Islet of Langerhans (tissue), 1 donor: ENCODE data around the gene OR10J5.
"Not testable (repeated sequence)": the region's sequence is repeated elsewhere in the genome, so short reads cannot be mapped to it uniquely, and the experiment has no call there.

Source experiments
- FAIRE-seq: peaks from one replicate; lab custom pipeline; 2011; peaks lifted over from hg19 to GRCh38; lab: Jason Lieb, UNC

OR10J5 gene

GRCh38 chr1:159535907-159536306, at the start of gene OR10J5:
Gene OR10J5, minus strand, starts transcription at chr1:159536007. Its CDS starts 0 bp downstream, at chr1:159536007.
- FAIRE-seq, result no peak

GRCh38 chr1:159584536-159584935, 48.7 kb upstream of the OR10J5 start:
- FAIRE-seq, result no peak

- no peak for FAIRE-seq
Observed at GRCh38 chr1:159581422-159581821, 45.6 kb upstream of the OR10J5 start.

- no peak for FAIRE-seq
Observed at GRCh38 chr1:159580340-159580739, 44.5 kb upstream of the OR10J5 start.

- FAIRE-seq, result no peak
Observed at GRCh38 chr1:159577446-159577845, 41.6 kb upstream of the OR10J5 start.

GRCh38 chr1:159562680-159563079, 26.9 kb upstream of the OR10J5 start:
- FAIRE-seq, result no peak

- no peak for FAIRE-seq
Observed at GRCh38 chr1:159561497-159561896, 25.7 kb upstream of the OR10J5 start.

GRCh38 chr1:159560599-159560998, 24.8 kb upstream of the OR10J5 start:
- no peak for FAIRE-seq

- FAIRE-seq, result no peak
Observed at GRCh38 chr1:159556931-159557369, 21.1 kb upstream of the OR10J5 start.

- no peak for FAIRE-seq
Observed at GRCh38 chr1:159554696-159555095, 18.9 kb upstream of the OR10J5 start.

GRCh38 chr1:159554261-159554660, 18.5 kb upstream of the OR10J5 start:
- no peak for FAIRE-seq

- no peak for FAIRE-seq
Observed at GRCh38 chr1:159548126-159548525, 12.3 kb upstream of the OR10J5 start.

- FAIRE-seq, result no peak
Observed at GRCh38 chr1:159532922-159533321, 2.9 kb downstream of the OR10J5 start.

GRCh38 chr1:159524792-159525191, 11.0 kb downstream of the OR10J5 start:
- not testable (repeated sequence) for FAIRE-seq

- FAIRE-seq, result no peak
Observed at GRCh38 chr1:159510229-159510541, 25.6 kb downstream of the OR10J5 start.

GRCh38 chr1:159509440-159510228, 26.2 kb downstream of the OR10J5 start:
- FAIRE-seq, result no peak

- no peak for FAIRE-seq
Observed at GRCh38 chr1:159508951-159509350, 26.9 kb downstream of the OR10J5 start.

GRCh38 chr1:159505676-159506075, 30.1 kb downstream of the OR10J5 start:
- no peak for FAIRE-seq

- FAIRE-seq, result no peak
Observed at GRCh38 chr1:159501082-159501481, 34.7 kb downstream of the OR10J5 start.

GRCh38 chr1:159494513-159495210, 41.1 kb downstream of the OR10J5 start:
- not testable (repeated sequence) for FAIRE-seq

- FAIRE-seq, result no peak
Observed at GRCh38 chr1:159493354-159493753, 42.5 kb downstream of the OR10J5 start.

- FAIRE-seq, result no peak
Observed at GRCh38 chr1:159492575-159493323, 43.1 kb downstream of the OR10J5 start.
